RPMI7951 (cell line): ENCODE measurements around the gene PKD1L1. TPM values are rescaled to one million over a fixed set of nuclear protein-coding genes. Genes with fewer than 3 reads are reported as not detected.
"Not testable (repeated sequence)": the region's sequence is repeated elsewhere in the genome, so short reads cannot be mapped to it uniquely, and the experiment has no call there.

Experiments
- DNase-seq: peaks from one replicate; pipeline ENCODE4 v3.0.0-alpha.2; 2012; ENCODE audit warnings: low read depth
- total RNA-seq: library from RNA; depleted of rRNA; stranded (reverse); fragments of >200 nt; shearing (Covaris generic); gene quantifications from 2 replicates; pipeline ENCODE4 v1.2.3, GENCODE V29; 2014

PKD1L1 gene
- total RNA-seq, 1 experiment from 2014 or later = 0.12 TPM

DNA sequence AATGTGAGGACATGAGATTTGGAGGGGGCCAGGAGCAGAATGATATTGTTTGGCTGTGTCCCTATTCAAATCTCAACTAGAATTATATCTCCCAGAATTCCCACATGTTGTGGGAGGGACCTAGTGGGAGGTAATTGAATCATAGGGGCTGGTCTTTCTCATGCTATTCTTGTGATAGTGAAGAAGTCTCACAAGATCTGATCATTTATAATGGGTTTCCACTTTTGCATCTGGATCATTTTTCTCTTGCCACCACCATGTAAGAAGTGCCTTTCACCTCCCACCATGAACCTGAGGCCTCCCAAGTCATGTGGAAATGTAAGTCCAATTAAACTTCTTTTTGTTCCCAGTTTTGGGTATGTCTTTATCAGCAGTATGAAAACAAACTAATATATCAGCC lies 153.1 kb downstream of the PKD1L1 start:
- DNase-seq = not testable (repeated sequence)

- no peak for DNase-seq
These were observed 154.2 kb downstream of the PKD1L1 start for GRCh38 chr7:47794016-47794415.

- not testable (repeated sequence) for DNase-seq
These were observed 155.1 kb downstream of the PKD1L1 start for GRCh38 chr7:47793186-47793585.

GRCh38 chr7:47792521-47793121 lies 155.6 kb downstream of the PKD1L1 start:
- DNase-seq = peak; percentile 55

DNA sequence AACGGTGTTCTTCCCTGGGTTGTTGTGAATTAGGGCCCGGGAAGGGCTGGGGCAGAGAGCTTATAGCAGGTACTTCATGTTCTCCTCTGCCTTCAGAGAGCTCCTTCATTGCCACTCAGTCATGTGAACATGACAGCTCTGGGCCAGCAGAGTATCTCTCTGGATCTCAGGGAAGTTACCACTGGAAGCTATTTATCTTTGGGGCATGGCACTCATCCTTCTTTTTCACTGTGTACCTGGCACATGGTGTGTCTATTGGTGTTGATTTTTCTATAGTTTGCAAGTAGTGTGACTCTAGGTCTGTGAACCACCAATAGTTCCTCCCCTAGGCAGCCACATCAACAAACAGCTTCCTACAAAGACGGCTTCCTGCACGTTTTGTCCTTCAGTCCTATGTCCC lies 156.6 kb downstream of the PKD1L1 start:
- DNase-seq = no peak

- DNase-seq = no peak
These were observed 160.2 kb downstream of the PKD1L1 start for GRCh38 chr7:47788083-47788482.

DNA sequence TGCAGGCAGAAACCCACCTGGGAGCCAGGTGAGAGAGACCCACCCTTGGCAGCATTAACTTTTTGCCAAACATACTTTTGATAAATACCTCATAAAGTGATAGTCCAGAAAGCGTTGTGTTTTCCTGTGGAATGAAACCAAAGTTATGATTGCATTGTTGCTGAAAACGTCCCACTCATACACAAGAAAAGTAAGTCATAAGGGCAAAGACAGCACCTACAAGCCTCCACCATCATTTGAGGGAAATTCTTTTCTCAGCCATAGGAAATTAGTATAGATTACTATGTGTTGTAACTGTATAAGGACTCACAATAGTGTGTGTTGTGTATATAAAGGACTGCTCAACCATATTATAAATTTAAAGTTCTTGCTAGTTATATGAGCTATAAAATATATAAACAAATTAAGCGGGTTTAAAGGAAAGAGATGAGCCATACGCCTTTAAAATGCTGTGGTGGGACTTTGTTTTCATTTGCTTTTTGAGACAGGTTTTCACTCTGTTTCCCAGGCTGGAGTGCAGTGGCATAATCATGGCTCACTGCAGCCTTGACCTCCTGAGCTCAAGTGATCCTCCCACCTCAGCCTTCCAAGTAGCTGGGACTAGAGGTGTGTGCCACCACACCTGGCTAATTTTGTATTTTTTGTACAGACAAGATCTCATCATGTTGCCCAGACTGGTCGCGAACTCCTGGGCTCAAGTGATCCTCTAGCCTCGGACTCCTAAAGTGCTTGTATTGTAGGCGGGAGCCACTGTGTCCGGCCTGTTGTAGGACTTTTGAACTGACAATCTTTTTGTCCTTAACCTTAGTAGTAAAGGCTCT lies 160.8 kb downstream of the PKD1L1 start:
- DNase-seq = no peak

DNA sequence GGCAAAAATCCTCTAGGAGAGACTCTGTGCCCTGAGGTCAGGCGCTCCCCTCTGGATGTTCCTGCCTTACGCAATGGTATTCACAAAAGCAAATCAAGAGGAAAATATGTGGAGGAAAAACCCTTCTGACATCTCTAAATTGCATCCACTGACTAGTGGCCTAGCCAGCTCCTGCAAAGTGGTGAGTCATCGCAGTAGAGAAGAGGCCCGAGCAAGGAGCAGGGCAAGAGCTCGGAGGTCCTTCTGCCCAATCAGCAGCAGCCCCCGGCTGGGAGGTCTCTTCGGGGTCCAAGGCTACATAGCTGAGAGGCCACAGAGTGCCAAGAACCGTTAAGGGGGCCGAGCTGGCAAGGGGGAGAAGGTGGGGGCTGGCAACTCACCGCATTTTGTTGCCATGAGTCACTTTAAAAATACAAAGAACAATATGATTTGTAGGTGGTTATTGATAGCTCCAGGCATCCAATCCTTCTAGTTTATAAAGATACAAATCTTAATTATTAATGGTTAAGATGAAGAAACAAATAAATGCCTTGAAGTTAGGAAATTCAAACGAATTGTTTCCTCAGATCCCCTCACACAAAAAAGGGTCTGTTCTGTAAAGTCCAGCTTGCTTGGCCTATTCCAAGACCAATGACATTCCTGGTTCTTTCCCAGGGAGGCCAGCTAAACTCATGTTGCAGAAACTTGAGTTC lies 161.6 kb downstream of the PKD1L1 start:
- DNase-seq = peak; percentile 100

DNA sequence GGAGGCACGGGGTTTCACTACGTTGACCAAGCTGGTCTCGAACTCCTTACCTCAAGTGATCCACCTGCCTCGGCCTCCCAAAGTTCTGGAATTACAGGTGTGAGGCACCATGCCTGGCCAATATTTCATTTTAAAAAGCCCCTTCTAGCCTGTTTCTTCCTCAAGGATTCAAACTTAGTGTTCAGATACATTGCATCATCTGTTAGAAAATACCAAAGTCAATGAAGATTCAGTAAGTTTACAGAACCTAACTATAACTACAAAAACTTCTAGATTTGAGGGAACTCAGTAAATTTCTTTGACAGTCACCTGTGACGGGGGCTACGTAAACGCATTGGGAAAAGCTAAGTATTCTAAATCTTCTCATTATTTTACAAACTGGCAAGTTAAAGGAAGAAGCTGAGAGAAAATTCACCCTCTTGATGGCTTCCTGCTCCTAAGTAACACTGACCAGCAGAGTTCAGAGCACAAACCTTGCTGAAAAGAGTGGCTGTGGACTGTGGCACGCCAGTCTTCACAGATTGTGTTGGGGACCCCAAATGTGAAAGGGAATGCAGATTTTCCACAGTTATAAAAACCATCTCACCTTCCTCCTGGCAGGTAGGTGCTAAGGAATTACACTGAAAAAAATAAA lies 162.2 kb downstream of the PKD1L1 start:
- DNase-seq = no peak

GRCh38 chr7:47783456-47784223 lies 164.6 kb downstream of the PKD1L1 start:
- DNase-seq = peak; percentile 98

- no peak for DNase-seq
These were observed 165.5 kb downstream of the PKD1L1 start for GRCh38 chr7:47782792-47783191.

DNA sequence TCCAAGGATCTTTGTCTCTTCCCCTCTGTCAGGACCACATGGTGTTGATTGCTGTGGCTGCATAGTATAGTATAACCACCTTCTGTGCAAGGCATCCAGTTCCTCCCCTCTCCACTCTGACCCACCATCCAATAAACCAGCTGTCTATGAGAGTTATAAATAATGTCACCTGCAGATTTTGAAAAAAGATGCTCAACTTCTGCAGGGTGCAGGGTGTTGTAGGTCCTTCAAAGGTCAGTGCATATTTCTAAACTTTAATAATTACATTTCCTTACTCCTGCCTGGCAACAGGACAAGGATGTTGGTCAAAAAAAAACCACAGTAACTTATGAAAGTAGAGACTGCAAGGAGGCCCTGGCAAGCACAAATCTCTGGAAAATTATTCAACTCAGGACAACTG lies 166.2 kb downstream of the PKD1L1 start:
- DNase-seq = peak; percentile 70

GRCh38 chr7:47780555-47780954 lies 167.7 kb downstream of the PKD1L1 start:
- no peak for DNase-seq

DNA sequence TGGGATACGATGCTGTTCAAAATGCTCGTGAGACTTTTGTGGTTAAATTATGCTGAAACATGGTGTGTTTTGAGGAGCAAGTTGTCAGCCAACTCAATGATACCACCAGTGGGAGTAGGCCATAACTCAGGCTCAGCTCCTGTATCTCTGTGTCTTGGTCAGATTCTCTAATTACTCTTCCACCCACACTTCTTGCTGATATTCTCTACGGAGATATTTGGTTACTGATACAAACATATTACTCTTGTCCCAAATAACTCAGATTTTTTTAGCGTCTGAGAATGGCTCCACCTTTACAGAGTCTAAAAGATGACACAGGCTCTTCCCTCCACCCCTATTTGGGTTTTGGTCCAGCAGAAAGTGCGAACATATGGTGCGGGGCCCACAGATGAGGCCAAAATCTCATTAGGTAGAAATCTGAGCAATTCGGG lies 168.9 kb downstream of the PKD1L1 start:
- DNase-seq = no peak

GRCh38 chr7:47778153-47778661 lies 170.1 kb downstream of the PKD1L1 start:
- DNase-seq = peak; percentile 91

DNA sequence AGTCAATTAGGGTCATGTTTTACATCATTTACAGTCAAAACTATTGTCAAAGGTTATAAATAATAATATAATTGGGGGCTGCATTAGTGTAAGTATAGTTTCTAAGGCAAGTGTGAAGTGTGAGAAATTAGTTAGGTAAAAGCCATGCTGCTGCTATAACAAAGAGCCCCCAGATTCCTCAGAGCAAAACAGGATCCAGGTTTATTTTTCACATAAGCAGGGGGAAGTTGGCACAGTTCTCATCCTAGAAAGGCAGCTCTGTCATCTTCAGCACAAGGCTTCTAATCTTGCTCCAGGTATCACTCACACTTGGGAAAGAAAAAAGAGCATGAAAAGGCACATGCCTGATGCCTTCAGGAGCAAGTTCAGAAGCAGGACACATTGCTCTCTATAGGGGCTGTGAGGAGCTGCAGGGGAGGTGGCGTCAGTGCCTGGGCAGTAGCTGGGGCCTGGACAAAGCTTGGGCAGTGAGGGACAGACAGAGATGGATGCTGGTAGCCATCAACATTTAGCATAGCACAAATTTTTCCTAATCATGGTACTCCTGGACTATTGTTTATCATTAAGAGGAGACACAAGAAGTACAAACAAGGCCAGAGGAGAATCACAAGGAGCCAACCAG lies 170.6 kb downstream of the PKD1L1 start:
- no peak for DNase-seq

GRCh38 chr7:47776335-47776734 lies 171.9 kb downstream of the PKD1L1 start:
- DNase-seq = no peak

DNA sequence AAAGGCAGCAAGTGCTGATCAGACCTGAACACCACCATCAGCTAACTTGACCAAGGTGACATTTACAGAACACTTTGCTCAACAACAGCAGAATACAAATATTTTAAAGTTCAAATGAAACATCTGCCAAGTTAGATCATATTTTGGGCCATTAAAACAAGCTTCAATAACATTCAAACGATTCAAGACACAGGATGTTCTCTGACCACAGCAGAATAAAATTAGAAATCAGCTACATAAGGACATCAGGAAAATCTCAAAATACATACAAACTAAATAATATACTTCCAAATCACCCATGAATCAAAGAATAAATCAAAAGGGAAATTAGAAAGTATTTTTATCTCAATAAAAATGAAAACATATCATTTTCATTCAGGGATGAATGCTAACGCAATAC lies 173.0 kb downstream of the PKD1L1 start:
- DNase-seq = no peak

DNA sequence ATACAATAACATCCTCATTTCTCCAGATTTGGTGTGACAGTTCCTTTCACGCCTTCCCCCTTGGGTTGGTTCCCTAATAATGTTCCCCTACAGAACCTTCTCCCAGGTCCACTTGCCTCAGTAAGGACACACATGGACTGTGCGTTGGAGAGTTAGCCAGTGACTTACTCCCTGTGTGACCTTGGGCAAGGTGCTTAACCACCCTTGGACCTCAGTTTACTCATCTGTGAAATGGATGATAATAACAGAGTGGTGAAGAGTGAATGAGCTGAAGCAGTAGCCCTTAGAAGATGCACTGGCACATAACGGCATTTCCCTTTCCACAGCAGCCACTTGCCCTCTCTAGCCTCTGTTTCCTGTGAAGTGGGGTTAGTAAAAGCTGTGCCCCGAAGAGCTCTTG lies 175.8 kb downstream of the PKD1L1 start:
- DNase-seq = no peak

- DNase-seq = no peak
These were observed 176.3 kb downstream of the PKD1L1 start for GRCh38 chr7:47771990-47772360.
